ENCODE data around the gene CASP6.

CASP6 gene

GRCh38 chr4:109702950-109703663, at the start of gene CASP6:
Gene CASP6, minus strand, starts transcription at chr4:109703445. Its CDS starts 50 bp downstream, at chr4:109703395.
- peak; percentile 86 for DNase-seq

- no peak for DNase-seq
Measured at GRCh38 chr4:109752525-109752924, 49.3 kb upstream of the CASP6 start.

- no peak for DNase-seq
Measured at GRCh38 chr4:109751852-109752251, 48.6 kb upstream of the CASP6 start.

GRCh38 chr4:109750652-109751244, 47.5 kb upstream of the CASP6 start:
- no peak for DNase-seq

- no peak for DNase-seq
Measured at GRCh38 chr4:109749388-109750082, 46.3 kb upstream of the CASP6 start.

GRCh38 chr4:109748114-109748513, 44.9 kb upstream of the CASP6 start:
- DNase-seq = no peak

GRCh38 chr4:109746728-109747127, 43.5 kb upstream of the CASP6 start:
- DNase-seq = no peak

- no peak for DNase-seq
Measured at GRCh38 chr4:109745830-109746229, 42.6 kb upstream of the CASP6 start.

- no peak for DNase-seq
Measured at GRCh38 chr4:109739547-109739946, 36.3 kb upstream of the CASP6 start.

GRCh38 chr4:109738104-109738872, 35.0 kb upstream of the CASP6 start:
- no peak for DNase-seq

- DNase-seq = no peak
Measured at GRCh38 chr4:109735566-109736365, 32.5 kb upstream of the CASP6 start.

- no peak for DNase-seq
Measured at GRCh38 chr4:109733728-109734127, 30.5 kb upstream of the CASP6 start.

GRCh38 chr4:109730619-109731545, 27.6 kb upstream of the CASP6 start:
- no peak for DNase-seq

- peak; percentile 90 for DNase-seq
Measured at GRCh38 chr4:109729718-109730618, 26.7 kb upstream of the CASP6 start, which contains the start of gene PLA2G12A. Gene PLA2G12A, minus strand, starts transcription at chr4:109730070. Its CDS starts 261 bp downstream, at chr4:109729809.

- no peak for DNase-seq
Measured at GRCh38 chr4:109729117-109729717, 26.0 kb upstream of the CASP6 start.

GRCh38 chr4:109728385-109728784, 25.1 kb upstream of the CASP6 start:
- no peak for DNase-seq

GRCh38 chr4:109723110-109723509, 19.9 kb upstream of the CASP6 start:
- no peak for DNase-seq

- DNase-seq = no peak
Measured at GRCh38 chr4:109722357-109722756, 19.1 kb upstream of the CASP6 start.

GRCh38 chr4:109721033-109721432, 17.8 kb upstream of the CASP6 start:
- DNase-seq = no peak

- no peak for DNase-seq
Measured at GRCh38 chr4:109719604-109720003, 16.4 kb upstream of the CASP6 start.
